H1 (cell line): ENCODE data around the gene ITGA8. TPM values are rescaled to one million over a fixed set of nuclear protein-coding genes. Genes with fewer than 3 reads are reported as not detected.

Source experiments
- BRCA1 ChIP-seq: IDR thresholded peaks from 2 replicates; pipeline ENCODE4 v1.6.1; 2012; ENCODE audit warnings: low read depth, low read length, improper control_type of control experiment
- JUND ChIP-seq: IDR thresholded peaks from 2 replicates; pipeline ENCODE4 v1.6.1; 2011; ENCODE audit warnings: mild to moderate bottlenecking, improper control_type of control experiment, low read length
- KDM1A ChIP-seq: fragments of 200-600, 300-600 bp; sonication (generic); IDR thresholded peaks from 2 replicates; pipeline ENCODE4 v1.7.1; 2016; ENCODE audit warnings: mild to moderate bottlenecking, low read length, borderline replicate concordance
- NRF1 ChIP-seq: IDR thresholded peaks from 2 replicates; pipeline ENCODE4 v1.6.1; 2011; ENCODE audit warnings: mild to moderate bottlenecking, low read depth, low read length, improper control_type of control experiment
- POU5F1 ChIP-seq: IDR thresholded peaks from 2 replicates; pipeline ENCODE4 v1.6.1; 2011; ENCODE audit warnings: low read depth, mild to moderate bottlenecking, low read length, moderate library complexity
- polyA plus RNA-seq, 7 experiments: library from polyadenylated mRNA; depleted of rRNA in 3 of 7; stranded (reverse) in 5 of 7; unstranded in 2 of 7; fragments of >200 nt in 5 of 7; fragments of 200-250 nt in 2 of 7; gene quantifications; 1 replicate in 5 of 7; 2 replicates in 1 of 7; 4 replicates in 1 of 7; pipeline versions ENCODE4 v1.2.1 to v1.2.3, GENCODE V29; 2011 to 2013; ENCODE audit warnings: missing spikeins in 2 of 7, mixed read lengths in 2 of 7
- total RNA-seq: library from RNA; stranded (reverse); fragmentation: NEBNext Ultra II Directional; extraction: Animal tissue kit (Norgen Biotek cat#: 25700); gene quantifications from 2 replicates; pipeline ENCODE4 v1.2.1, GENCODE V29; 2021
- TF ChIP-seq, protein P1 (sequence below): fragments of 300-600 bp; sonication (generic); IDR thresholded peaks from 2 replicates; pipeline ENCODE4 v1.7.1; 2012; ENCODE audit warnings: low read length, moderate library complexity, mild to moderate bottlenecking, inconsistent platforms; ENCODE audit not compliant: insufficient replicate concordance

The ITGA8 gene
- total and polyA plus RNA-seq, 2 of the 8 experiments (the other 6 are each of a cell fraction or from before 2014, with no cell fraction given), result not detected

DNA sequence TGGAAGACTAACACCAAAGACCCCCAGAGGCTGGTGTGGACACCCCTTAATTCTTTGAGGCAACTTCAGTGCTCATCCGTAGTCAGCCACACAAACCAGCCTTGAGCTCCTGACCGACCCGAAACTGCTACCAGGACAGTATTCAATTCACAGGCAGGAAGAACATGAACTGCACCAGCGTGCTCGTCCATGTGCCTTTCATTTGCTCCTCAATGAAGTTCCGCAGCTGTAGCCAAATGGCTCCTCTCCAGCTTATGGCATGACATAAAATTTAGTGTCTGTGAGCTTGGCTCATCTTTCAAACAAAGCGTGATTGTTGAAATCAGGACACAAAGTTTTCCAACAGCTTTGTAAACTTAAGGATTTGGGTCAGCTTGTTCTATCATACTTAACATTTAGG is 204.5 kb downstream of the ITGA8 start (continued):
- TF ChIP-seq, protein P1, sequence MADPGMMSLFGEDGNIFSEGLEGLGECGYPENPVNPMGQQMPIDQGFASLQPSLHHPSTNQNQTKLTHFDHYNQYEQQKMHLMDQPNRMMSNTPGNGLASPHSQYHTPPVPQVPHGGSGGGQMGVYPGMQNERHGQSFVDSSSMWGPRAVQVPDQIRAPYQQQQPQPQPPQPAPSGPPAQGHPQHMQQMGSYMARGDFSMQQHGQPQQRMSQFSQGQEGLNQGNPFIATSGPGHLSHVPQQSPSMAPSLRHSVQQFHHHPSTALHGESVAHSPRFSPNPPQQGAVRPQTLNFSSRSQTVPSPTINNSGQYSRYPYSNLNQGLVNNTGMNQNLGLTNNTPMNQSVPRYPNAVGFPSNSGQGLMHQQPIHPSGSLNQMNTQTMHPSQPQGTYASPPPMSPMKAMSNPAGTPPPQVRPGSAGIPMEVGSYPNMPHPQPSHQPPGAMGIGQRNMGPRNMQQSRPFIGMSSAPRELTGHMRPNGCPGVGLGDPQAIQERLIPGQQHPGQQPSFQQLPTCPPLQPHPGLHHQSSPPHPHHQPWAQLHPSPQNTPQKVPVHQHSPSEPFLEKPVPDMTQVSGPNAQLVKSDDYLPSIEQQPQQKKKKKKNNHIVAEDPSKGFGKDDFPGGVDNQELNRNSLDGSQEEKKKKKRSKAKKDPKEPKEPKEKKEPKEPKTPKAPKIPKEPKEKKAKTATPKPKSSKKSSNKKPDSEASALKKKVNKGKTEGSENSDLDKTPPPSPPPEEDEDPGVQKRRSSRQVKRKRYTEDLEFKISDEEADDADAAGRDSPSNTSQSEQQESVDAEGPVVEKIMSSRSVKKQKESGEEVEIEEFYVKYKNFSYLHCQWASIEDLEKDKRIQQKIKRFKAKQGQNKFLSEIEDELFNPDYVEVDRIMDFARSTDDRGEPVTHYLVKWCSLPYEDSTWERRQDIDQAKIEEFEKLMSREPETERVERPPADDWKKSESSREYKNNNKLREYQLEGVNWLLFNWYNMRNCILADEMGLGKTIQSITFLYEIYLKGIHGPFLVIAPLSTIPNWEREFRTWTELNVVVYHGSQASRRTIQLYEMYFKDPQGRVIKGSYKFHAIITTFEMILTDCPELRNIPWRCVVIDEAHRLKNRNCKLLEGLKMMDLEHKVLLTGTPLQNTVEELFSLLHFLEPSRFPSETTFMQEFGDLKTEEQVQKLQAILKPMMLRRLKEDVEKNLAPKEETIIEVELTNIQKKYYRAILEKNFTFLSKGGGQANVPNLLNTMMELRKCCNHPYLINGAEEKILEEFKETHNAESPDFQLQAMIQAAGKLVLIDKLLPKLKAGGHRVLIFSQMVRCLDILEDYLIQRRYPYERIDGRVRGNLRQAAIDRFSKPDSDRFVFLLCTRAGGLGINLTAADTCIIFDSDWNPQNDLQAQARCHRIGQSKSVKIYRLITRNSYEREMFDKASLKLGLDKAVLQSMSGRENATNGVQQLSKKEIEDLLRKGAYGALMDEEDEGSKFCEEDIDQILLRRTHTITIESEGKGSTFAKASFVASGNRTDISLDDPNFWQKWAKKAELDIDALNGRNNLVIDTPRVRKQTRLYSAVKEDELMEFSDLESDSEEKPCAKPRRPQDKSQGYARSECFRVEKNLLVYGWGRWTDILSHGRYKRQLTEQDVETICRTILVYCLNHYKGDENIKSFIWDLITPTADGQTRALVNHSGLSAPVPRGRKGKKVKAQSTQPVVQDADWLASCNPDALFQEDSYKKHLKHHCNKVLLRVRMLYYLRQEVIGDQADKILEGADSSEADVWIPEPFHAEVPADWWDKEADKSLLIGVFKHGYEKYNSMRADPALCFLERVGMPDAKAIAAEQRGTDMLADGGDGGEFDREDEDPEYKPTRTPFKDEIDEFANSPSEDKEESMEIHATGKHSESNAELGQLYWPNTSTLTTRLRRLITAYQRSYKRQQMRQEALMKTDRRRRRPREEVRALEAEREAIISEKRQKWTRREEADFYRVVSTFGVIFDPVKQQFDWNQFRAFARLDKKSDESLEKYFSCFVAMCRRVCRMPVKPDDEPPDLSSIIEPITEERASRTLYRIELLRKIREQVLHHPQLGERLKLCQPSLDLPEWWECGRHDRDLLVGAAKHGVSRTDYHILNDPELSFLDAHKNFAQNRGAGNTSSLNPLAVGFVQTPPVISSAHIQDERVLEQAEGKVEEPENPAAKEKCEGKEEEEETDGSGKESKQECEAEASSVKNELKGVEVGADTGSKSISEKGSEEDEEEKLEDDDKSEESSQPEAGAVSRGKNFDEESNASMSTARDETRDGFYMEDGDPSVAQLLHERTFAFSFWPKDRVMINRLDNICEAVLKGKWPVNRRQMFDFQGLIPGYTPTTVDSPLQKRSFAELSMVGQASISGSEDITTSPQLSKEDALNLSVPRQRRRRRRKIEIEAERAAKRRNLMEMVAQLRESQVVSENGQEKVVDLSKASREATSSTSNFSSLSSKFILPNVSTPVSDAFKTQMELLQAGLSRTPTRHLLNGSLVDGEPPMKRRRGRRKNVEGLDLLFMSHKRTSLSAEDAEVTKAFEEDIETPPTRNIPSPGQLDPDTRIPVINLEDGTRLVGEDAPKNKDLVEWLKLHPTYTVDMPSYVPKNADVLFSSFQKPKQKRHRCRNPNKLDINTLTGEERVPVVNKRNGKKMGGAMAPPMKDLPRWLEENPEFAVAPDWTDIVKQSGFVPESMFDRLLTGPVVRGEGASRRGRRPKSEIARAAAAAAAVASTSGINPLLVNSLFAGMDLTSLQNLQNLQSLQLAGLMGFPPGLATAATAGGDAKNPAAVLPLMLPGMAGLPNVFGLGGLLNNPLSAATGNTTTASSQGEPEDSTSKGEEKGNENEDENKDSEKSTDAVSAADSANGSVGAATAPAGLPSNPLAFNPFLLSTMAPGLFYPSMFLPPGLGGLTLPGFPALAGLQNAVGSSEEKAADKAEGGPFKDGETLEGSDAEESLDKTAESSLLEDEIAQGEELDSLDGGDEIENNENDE, result no peak
- no peak for TF ChIP-seq NRF1
- no peak for TF ChIP-seq JUND
- no peak for TF ChIP-seq KDM1A
- TF ChIP-seq POU5F1, result no peak
- no peak for TF ChIP-seq BRCA1
